Cardiac fibroblast (primary cell): ENCODE measurements around the gene BPIFB2.
"Not testable (repeated sequence)": the region's sequence is repeated elsewhere in the genome, so short reads cannot be mapped to it uniquely, and the experiment has no call there.

Experiments used
- DNase-seq, 2 donors: peaks; one replicate each; pipeline versions ENCODE4 v3.0.0 to v3.0.0-alpha.2; 2010; ENCODE audit warnings: low read depth in 2 of 2
- H3K4me3 ChIP-seq, 2 donors: replicated peaks in 1 of 2; 1 replicate in 1 of 2; 2 replicates in 1 of 2; pipeline ENCODE4 v1.5.1; 2011; ENCODE audit warnings: low read depth in 2 of 2, low read length in 2 of 2, mild to moderate bottlenecking in 2 of 2, moderate library complexity in 1 of 2
- CTCF ChIP-seq: IDR thresholded peaks from one replicate; pipeline ENCODE4 v1.5.1; 2011; ENCODE audit warnings: low read depth, mild to moderate bottlenecking, low read length, inconsistent platforms

Gene BPIFB2

GRCh38 chr20:32962053-32962452 lies 45.5 kb upstream of the BPIFB2 start:
- H3K4me3 ChIP-seq, result no peak overlapping the region
- no peak for DNase-seq
- TF ChIP-seq CTCF, result no peak

DNA sequence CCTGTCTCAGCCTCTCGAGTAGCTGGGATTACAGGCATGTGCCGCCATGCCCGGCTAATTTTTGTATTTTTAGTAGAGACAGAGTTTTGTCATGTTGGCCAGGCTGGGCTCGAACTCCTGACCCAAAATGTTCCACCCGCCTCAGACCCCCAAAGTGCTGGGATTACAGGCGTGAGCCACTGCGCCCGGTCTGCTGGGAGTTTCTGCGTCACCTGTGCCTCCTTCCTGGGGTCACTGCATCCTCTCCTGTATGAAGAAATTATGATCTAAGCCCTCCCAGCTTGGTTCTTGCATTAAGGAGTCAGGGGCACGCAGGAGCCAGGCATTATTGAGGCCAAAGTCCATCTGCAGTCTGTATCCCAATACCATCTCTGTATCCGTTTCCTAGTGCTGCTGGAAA lies 44.9 kb upstream of the BPIFB2 start:
- H3K4me3 ChIP-seq, DNase-seq: not testable (repeated sequence)

DNA sequence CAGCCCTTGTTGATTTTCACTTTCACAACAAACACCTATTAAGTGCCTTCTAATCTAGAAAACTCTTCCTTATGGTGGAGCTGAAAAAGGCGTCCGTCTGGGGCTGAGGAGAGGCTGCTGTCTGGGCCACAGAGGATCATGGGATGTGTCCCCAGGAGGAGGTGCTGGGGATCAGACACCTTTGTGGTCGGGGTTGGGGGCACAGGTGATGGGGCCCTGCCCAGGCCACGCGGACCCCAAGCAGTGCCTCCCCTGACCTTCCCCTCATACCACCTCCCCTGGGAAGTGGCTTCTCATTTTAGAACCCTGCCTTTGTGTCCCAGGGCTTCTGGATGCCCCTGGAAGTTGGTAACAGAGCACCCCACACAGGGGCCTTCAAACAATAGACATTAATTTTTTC lies 44.3 kb upstream of the BPIFB2 start:
- no peak for TF ChIP-seq CTCF
- DNase-seq, result no peak
- no peak overlapping the region for H3K4me3 ChIP-seq

DNA sequence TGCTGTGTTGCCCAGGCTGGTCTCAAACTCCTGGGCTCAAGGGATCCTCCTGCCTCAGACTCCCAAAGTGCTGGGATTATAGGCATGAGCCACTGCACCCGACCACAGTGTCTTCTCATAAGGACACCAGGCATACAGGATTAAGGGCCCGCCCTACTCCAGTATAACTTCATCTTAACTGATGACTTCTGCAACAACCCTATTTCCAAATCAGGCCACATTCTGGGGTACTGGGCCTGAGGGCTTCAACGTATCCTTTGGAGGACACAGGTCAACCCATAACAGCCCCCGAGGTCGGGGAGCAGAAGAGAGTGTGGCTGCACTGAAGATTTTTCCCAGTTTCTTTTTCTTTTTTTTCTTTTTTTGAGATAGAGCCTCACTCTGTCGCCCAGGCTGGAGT lies 42.9 kb upstream of the BPIFB2 start:
- H3K4me3 ChIP-seq, result no peak overlapping the region
- TF ChIP-seq CTCF, result no peak
- DNase-seq, result no peak

DNA sequence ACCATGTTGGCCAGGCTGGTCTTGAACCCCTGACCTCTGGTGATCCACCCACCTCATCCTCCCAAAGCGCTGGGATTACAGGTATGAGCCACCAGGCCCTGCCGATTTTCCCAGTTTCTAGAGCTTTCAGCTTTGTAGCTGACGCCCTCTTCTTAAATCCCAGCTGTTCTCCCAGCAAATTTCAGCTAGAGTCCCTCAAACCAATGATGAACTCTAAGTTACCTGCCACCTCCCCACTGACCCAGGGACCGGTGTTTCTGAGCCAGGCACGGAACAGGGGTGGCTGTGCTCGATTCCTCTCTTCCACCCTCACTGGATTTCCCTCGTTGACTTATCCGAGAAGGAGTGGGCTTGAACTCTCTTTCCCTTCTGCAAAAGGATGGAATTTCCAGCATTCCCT lies 42.4 kb upstream of the BPIFB2 start:
- no peak for DNase-seq

DNA sequence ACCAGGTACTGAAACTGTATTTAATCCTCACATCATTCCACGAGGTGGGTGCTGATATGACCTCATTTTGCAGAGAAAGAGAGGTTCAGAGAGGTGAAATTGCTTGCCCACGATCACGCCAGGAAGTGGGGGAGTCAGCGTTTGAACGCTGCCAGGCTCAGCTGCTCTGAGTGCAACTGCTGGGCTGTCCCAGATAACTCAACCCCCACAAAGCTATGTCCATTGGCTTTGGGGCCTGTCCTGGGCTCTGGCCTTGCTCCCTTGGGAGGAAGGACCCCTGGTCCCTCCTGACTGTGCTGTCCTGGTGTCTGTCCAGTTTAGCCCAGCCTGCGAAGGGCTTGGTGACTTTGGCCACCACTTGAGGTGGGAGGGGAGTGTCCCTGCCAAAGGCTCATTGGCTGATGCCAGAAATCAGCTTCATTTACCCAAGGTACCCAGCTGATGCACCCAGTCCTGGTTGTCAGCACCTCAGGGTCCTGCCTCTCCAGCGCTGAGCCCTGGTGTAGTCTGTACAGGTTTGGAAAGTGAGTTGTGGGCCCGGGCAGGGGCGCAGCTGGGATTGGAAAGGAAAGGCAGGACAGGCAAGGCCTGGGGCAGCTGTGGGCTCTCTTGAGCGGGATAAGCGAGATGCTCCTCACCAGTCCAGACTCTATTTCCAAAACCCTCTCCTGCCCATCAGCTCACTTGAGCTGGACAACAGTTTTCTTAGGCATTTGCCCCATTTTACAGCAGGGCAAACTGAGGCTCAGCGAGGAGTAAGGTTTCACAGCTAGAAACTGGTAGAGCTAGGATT lies 41.7 kb upstream of the BPIFB2 start:
- no peak for DNase-seq
- TF ChIP-seq CTCF, result no peak
- no peak overlapping the region for H3K4me3 ChIP-seq

More for the DNA sequence above, 42.4 kb upstream of the BPIFB2 start:
- TF ChIP-seq CTCF, result no peak
- no peak overlapping the region for H3K4me3 ChIP-seq

GRCh38 chr20:32966382-32966781 lies 41.1 kb upstream of the BPIFB2 start:
- no peak for TF ChIP-seq CTCF
- no peak for DNase-seq
- H3K4me3 ChIP-seq, result no peak overlapping the region
